Trophoblast cell (in vitro differentiated cells and primary cell): ENCODE results near the gene TXLNB.
"Not testable (repeated sequence)": the region's sequence is repeated elsewhere in the genome, so short reads cannot be mapped to it uniquely, and the experiment has no call there.

Experiments
- DNase-seq, 2 donors: peaks; one replicate each; pipeline ENCODE4 v3.0.0-alpha.2; 2016
- H2AFZ ChIP-seq: 2 replicates; pipeline ENCODE4 v1.6.1; 2013; ENCODE audit warnings: low read length, moderate library complexity, mild to moderate bottlenecking; ENCODE audit not compliant: insufficient read depth, poor library complexity
- H2AK5ac ChIP-seq: 2 replicates; pipeline ENCODE4 v1.6.1; 2013; ENCODE audit warnings: mild to moderate bottlenecking, low read length
- H2BK120ac ChIP-seq: 2 replicates; pipeline ENCODE4 v1.6.1; 2013; ENCODE audit warnings: low read length, mild to moderate bottlenecking, moderate library complexity; ENCODE audit not compliant: insufficient read depth, poor library complexity
- H2BK12ac ChIP-seq: 2 replicates; pipeline ENCODE4 v1.6.1; 2013; ENCODE audit warnings: mild to moderate bottlenecking, low read length, moderate library complexity
- H2BK5ac ChIP-seq: 2 replicates; pipeline ENCODE4 v1.6.1; 2013; ENCODE audit warnings: low read length, low read depth, moderate library complexity, mild to moderate bottlenecking; ENCODE audit not compliant: poor library complexity
- H3K14ac ChIP-seq: 2 replicates; pipeline ENCODE4 v1.6.1; 2013; ENCODE audit warnings: mild to moderate bottlenecking, low read length
- H3K18ac ChIP-seq: 2 replicates; pipeline ENCODE4 v1.6.1; 2013; ENCODE audit warnings: mild to moderate bottlenecking, low read length
- H3K23ac ChIP-seq: 2 replicates; pipeline ENCODE4 v1.6.1; 2013; ENCODE audit warnings: low read length
- H3K27ac ChIP-seq: 2 replicates; pipeline ENCODE4 v1.5.1; 2013; ENCODE audit warnings: low read depth, mild to moderate bottlenecking, inconsistent platforms, low read length, moderate library complexity
- H3K27me3 ChIP-seq: 2 replicates; pipeline ENCODE4 v1.6.1; 2013; ENCODE audit warnings: inconsistent platforms, mild to moderate bottlenecking, low read length, moderate library complexity; ENCODE audit not compliant: insufficient read depth
- H3K36me3 ChIP-seq, 2 experiments: 1 replicate in 1 of 2; 2 replicates in 1 of 2; pipeline ENCODE4 v1.6.1; 2013; ENCODE audit warnings: low read length in 2 of 2, mild to moderate bottlenecking in 2 of 2, moderate library complexity in 1 of 2; ENCODE audit not compliant: insufficient read depth in 2 of 2, control insufficient read depth in 1 of 2
- H3K4ac ChIP-seq: 2 replicates; pipeline ENCODE4 v1.6.1; 2013; ENCODE audit warnings: low read depth, mild to moderate bottlenecking, low read length, moderate library complexity
- H3K4me1 ChIP-seq, 2 experiments: 1 replicate in 1 of 2; 2 replicates in 1 of 2; pipeline ENCODE4 v1.6.1; 2013; ENCODE audit warnings: low read length in 2 of 2, mild to moderate bottlenecking in 2 of 2, moderate library complexity in 1 of 2; ENCODE audit not compliant: insufficient read depth in 2 of 2, control insufficient read depth in 1 of 2
- H3K4me2 ChIP-seq: 2 replicates; pipeline ENCODE4 v1.6.1; 2013; ENCODE audit warnings: inconsistent platforms, mild to moderate bottlenecking, low read length, moderate library complexity
- H3K4me3 ChIP-seq: 2 replicates; pipeline ENCODE4 v1.5.1; 2013; ENCODE audit warnings: mild to moderate bottlenecking, low read depth, low read length, inconsistent platforms
- H3K79me1 ChIP-seq: one replicate; pipeline ENCODE4 v1.6.1; 2013; ENCODE audit warnings: low read length
- H3K79me2 ChIP-seq: 2 replicates; pipeline ENCODE4 v1.6.1; 2013; ENCODE audit warnings: low read length, mild to moderate bottlenecking; ENCODE audit not compliant: control insufficient read depth, insufficient read depth, poor library complexity
- H3K9ac ChIP-seq: 2 replicates; pipeline ENCODE4 v1.6.1; 2013; ENCODE audit warnings: mild to moderate bottlenecking, low read length
- H3K9me3 ChIP-seq: 2 replicates; pipeline ENCODE4 v1.6.1; 2013; ENCODE audit warnings: low read depth, mild to moderate bottlenecking, control low read depth, inconsistent platforms, low read length; ENCODE audit not compliant: insufficient read depth
- H4K12ac ChIP-seq: 2 replicates; pipeline ENCODE4 v1.6.1; 2013; ENCODE audit warnings: low read depth, mild to moderate bottlenecking, low read length, moderate library complexity
- H4K8ac ChIP-seq: 2 replicates; pipeline ENCODE4 v1.6.1; 2013; ENCODE audit warnings: low read depth, mild to moderate bottlenecking, low read length, moderate library complexity
- H4K91ac ChIP-seq: one replicate; pipeline ENCODE4 v1.6.1; 2013; ENCODE audit warnings: low read depth, mild to moderate bottlenecking, low read length, moderate library complexity
- WGBS: extraction: QIAGEN DNeasy Blood & Tissue Kit; methylation state at CpG from one replicate; pipeline ENCODE4 v1.1.7; 2013; ENCODE audit warnings: missing lambda C conversion rate; ENCODE audit not compliant: insufficient read length, insufficient coverage; ENCODE audit errors: extremely low coverage; 5-methylcytosine and 5-hydroxymethylcytosine counted together

The TXLNB gene

DNA sequence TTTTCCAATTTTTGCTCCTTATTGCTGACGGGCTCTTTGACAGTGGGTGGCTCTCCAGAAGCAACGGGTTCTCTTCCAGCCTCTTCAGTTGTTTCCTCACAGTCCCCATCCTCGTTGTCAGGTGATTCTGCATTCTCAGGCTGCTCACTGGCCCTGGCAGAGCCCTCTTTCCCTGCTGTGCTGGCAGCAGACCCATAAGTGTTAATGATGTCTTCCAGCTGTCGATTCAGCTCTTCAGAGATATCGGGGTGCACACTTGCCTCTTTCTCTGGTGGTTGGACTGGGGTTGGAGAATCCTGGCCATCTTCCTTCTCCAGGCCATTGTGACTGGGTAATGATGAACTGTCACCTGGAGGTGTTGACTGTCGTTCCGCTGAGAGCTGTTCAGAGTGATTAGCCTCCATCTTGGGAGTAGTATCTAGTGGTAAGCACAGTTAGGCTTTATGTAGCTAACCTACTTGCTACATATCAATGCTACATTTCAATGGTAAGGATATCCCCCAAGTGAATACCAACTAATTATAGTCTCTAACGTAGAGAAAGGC, 3.2 kb downstream of the TXLNB start:
- no peak overlapping the region for H4K91ac ChIP-seq
- no peak overlapping the region for H2AK5ac ChIP-seq
- H3K9ac ChIP-seq = no peak overlapping the region
- H2BK12ac ChIP-seq = no peak overlapping the region
- no peak overlapping the region for H2AFZ ChIP-seq
- H3K23ac ChIP-seq = no peak overlapping the region
- no peak overlapping the region for H4K8ac ChIP-seq
- no peak overlapping the region for H3K27ac ChIP-seq
- H3K4me3 ChIP-seq = no peak overlapping the region
- DNase-seq = no peak
- H3K4me1 ChIP-seq = peaks cover 0 to 2% of the 10 kb centered on the region in 2 experiments
- H3K27me3 ChIP-seq = no peaks in the 10 kb centered on the region
- H3K4me2 ChIP-seq = no peak overlapping the region
- no peaks in the 10 kb centered on the region for H3K79me2 ChIP-seq
- no peak overlapping the region for H4K12ac ChIP-seq
- H3K4ac ChIP-seq = no peak overlapping the region
- no peak overlapping the region for H3K18ac ChIP-seq
- H3K36me3 ChIP-seq = no peaks in the 10 kb centered on the region
- H3K79me1 ChIP-seq = no peaks in the 10 kb centered on the region
- WGBS = no CpG with 5 or more reads among the region's 8 CpGs
- H2BK120ac ChIP-seq = no peak overlapping the region
- no peak overlapping the region for H3K14ac ChIP-seq
- H3K9me3 ChIP-seq = no peaks in the 10 kb centered on the region
- H2BK5ac ChIP-seq = no peak overlapping the region

DNA sequence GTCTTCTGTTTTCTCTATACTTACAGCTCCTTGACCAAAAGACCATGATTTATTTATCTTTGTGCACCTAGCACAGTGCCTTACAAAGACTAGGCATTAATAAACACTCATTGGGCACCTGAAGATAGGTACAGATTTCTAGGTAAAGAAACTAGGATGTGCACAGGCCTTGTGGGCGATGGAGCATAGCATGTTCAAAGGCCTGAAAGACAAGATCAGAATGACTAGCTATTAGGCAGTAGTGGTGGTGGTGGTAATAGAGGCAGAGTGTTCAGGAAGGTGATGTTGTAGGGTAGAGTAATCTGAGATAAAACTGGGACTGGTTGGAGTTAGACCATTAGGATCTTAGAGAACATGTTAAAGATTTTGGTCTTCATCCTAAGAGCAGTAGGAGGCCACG, 3.9 kb downstream of the TXLNB start:
- H3K9me3 ChIP-seq = no peaks in the 10 kb centered on the region
- no peak overlapping the region for H3K4me2 ChIP-seq
- no peak overlapping the region for H3K23ac ChIP-seq
- H4K12ac ChIP-seq = no peak overlapping the region
- no peaks in the 10 kb centered on the region for H3K27me3 ChIP-seq
- H2AFZ ChIP-seq = no peak overlapping the region
- H4K91ac ChIP-seq = no peak overlapping the region
- DNase-seq = no peak
- no peaks in the 10 kb centered on the region for H3K79me1 ChIP-seq
- no peak overlapping the region for H3K4me3 ChIP-seq
- H2BK120ac ChIP-seq = no peak overlapping the region
- no peaks in the 10 kb centered on the region for H3K36me3 ChIP-seq
- H4K8ac ChIP-seq = no peak overlapping the region
- H2AK5ac ChIP-seq = no peak overlapping the region
- H2BK12ac ChIP-seq = no peak overlapping the region
- H3K4ac ChIP-seq = no peak overlapping the region
- no peak overlapping the region for H3K14ac ChIP-seq
- no peaks in the 10 kb centered on the region for H3K79me2 ChIP-seq
- no peak overlapping the region for H3K9ac ChIP-seq
- no peak overlapping the region for H3K27ac ChIP-seq
- H3K4me1 ChIP-seq = peaks cover 0 to 2% of the 10 kb centered on the region in 2 experiments
- no peak overlapping the region for H3K18ac ChIP-seq
- WGBS = no CpG with 5 or more reads among the region's 2 CpGs
- H2BK5ac ChIP-seq = no peak overlapping the region

DNA sequence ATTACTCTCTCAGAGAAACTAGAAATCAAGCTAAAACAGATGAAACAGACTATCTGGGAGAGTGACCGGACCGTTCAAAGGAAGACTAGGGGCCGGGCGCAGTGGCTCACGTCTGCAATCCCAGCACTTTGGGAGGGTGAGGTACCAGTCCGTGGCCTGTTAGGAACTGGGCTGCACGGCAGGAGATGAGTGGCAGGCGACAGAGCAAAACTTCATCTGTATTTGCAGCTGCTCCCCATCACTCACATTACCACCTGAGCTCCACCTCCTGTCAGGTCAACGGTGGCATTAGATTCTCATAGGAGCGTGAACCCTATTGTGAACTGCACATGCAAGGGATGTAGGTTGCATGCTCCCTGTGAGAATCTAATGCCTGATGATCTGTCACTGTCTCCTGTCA, 5.4 kb downstream of the TXLNB start:
- not testable (repeated sequence) for H3K14ac ChIP-seq, H2AFZ ChIP-seq, H3K79me1 ChIP-seq, H4K91ac ChIP-seq, H3K4ac ChIP-seq, H3K4me3 ChIP-seq, H2BK5ac ChIP-seq, H2AK5ac ChIP-seq, H4K12ac ChIP-seq, H3K4me2 ChIP-seq, H3K4me1 ChIP-seq, H3K18ac ChIP-seq, H3K27me3 ChIP-seq, H3K27ac ChIP-seq, DNase-seq, H4K8ac ChIP-seq, H3K36me3 ChIP-seq, H3K79me2 ChIP-seq, H2BK120ac ChIP-seq, H2BK12ac ChIP-seq, H3K9me3 ChIP-seq, H3K23ac ChIP-seq, H3K9ac ChIP-seq
- no CpG with 5 or more reads among the region's 10 CpGs for WGBS

DNA sequence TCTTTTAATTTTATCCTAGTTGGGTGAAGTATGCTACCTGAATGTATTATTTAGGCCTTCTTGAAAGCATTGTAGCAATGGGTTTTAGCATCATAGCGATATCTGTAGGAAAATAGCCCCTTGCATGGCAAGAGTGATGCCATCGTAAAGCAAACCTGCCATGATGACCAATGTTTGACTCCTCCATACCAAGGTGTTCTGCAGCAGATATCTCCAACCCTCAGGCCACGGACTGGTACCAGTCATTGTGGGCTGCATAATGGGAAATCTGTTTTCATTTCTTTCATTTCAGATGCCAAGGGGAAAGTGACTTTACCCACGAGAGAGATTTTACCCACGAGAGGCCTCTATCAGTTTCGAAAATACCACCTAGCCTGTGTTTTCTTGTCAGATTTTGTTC, 6.2 kb downstream of the TXLNB start:
- H3K36me3 ChIP-seq = no peaks in the 10 kb centered on the region
- no peak overlapping the region for H2AK5ac ChIP-seq
- H3K23ac ChIP-seq = no peak overlapping the region
- no peaks in the 10 kb centered on the region for H3K4me1 ChIP-seq
- H2BK12ac ChIP-seq = no peak overlapping the region
- no peak overlapping the region for H3K4ac ChIP-seq
- no peak overlapping the region for H3K4me3 ChIP-seq
- no peak overlapping the region for H2BK120ac ChIP-seq
- H2AFZ ChIP-seq = no peak overlapping the region
- no peak overlapping the region for H3K14ac ChIP-seq
- no peaks in the 10 kb centered on the region for H3K27me3 ChIP-seq
- no peak overlapping the region for H3K27ac ChIP-seq
- H3K79me1 ChIP-seq = no peaks in the 10 kb centered on the region
- H4K8ac ChIP-seq = no peak overlapping the region
- no peaks in the 10 kb centered on the region for H3K79me2 ChIP-seq
- no peaks in the 10 kb centered on the region for H3K9me3 ChIP-seq
- no peak for DNase-seq
- H4K12ac ChIP-seq = no peak overlapping the region
- H4K91ac ChIP-seq = no peak overlapping the region
- no peak overlapping the region for H3K9ac ChIP-seq
- no peak overlapping the region for H3K18ac ChIP-seq
- no peak overlapping the region for H3K4me2 ChIP-seq
- no CpG with 5 or more reads among the region's 6 CpGs for WGBS
- H2BK5ac ChIP-seq = no peak overlapping the region
